Fibroblast of pulmonary artery (primary cell): ENCODE results near the gene ZNF586.

ENCODE experiments used
- DNase-seq: peaks from one replicate; pipeline ENCODE4 v3.0.0-alpha.2; 2010; ENCODE audit warnings: low read depth
- H3K4me3 ChIP-seq: replicated peaks from 2 replicates; pipeline ENCODE4 v1.5.1; 2011; ENCODE audit warnings: low read depth, mild to moderate bottlenecking, control low read depth, low read length, moderate library complexity
- CTCF ChIP-seq: IDR thresholded peaks from 2 replicates; pipeline ENCODE4 v1.5.1; 2011; ENCODE audit warnings: mild to moderate bottlenecking, control low read depth, low read length, inconsistent platforms; ENCODE audit errors: missing control alignments

Gene ZNF586

GRCh38 chr19:57748029-57748428 is 21.4 kb upstream of the ZNF586 start:
- DNase-seq = no peak
- TF ChIP-seq CTCF = no peak
- peak overlapping the region; percentile 91 for H3K4me3 ChIP-seq

GRCh38 chr19:57754091-57754673 is 15.3 kb upstream of the ZNF586 start:
- H3K4me3 ChIP-seq = no peak overlapping the region
- no peak for DNase-seq
- TF ChIP-seq CTCF = no peak

GRCh38 chr19:57755031-57755430 is 14.4 kb upstream of the ZNF586 start:
- no peak overlapping the region for H3K4me3 ChIP-seq
- DNase-seq = no peak
- no peak for TF ChIP-seq CTCF

- no peak for DNase-seq
- no peak overlapping the region for H3K4me3 ChIP-seq
- TF ChIP-seq CTCF = no peak
These were observed 11.5 kb upstream of the ZNF586 start for GRCh38 chr19:57757941-57758340.

- TF ChIP-seq CTCF = no peak
- no peak overlapping the region for H3K4me3 ChIP-seq
- DNase-seq = no peak
These were observed 10.4 kb upstream of the ZNF586 start for GRCh38 chr19:57759096-57759495.

- DNase-seq = no peak
- H3K4me3 ChIP-seq = no peak overlapping the region
- no peak for TF ChIP-seq CTCF
These were observed 1.9 kb downstream of the ZNF586 start for GRCh38 chr19:57771417-57771816.

- H3K4me3 ChIP-seq = no peak overlapping the region
- DNase-seq = no peak
- no peak for TF ChIP-seq CTCF
These were observed 4.0 kb downstream of the ZNF586 start for GRCh38 chr19:57773488-57773887.
